Colonic mucosa (tissue), 4 donors: ENCODE data around the gene RORB. TPM values are rescaled to one million over a fixed set of nuclear protein-coding genes. Genes with fewer than 3 reads are reported as not detected.

Source experiments
- DNase-seq: peaks from one replicate; pipeline ENCODE4 v3.0.0-alpha.2; 2020
- H3K27ac ChIP-seq: fragments of 200-600 bp; one replicate; pipeline ENCODE4 v1.8.0; 2021
- H3K27me3 ChIP-seq: fragments of 200-600 bp; one replicate; pipeline ENCODE4 v1.8.0; 2021
- H3K36me3 ChIP-seq: fragments of 200-600 bp; one replicate; pipeline ENCODE4 v1.8.0; 2021
- H3K4me1 ChIP-seq: fragments of 200-600 bp; one replicate; pipeline ENCODE4 v1.8.0; 2021; ENCODE audit warnings: mild to moderate bottlenecking
- H3K4me3 ChIP-seq: fragments of 200-600 bp; one replicate; pipeline ENCODE4 v1.8.0; 2021
- H3K9ac ChIP-seq, 2 donors: one replicate each; pipeline ENCODE4 v1.7.0; 2013; ENCODE audit warnings: control low read depth in 2 of 2, low read depth in 2 of 2, low read length in 2 of 2
- H3K9me3 ChIP-seq: fragments of 200-600 bp; one replicate; pipeline ENCODE4 v1.8.0; 2021
- intact Hi-C: fragments of 100-400 bp; cut with DNase I; formaldehyde crosslinking; loops from one replicate; pipeline ENCODE4 v1.14.1; 2022
- total RNA-seq, 2 donors: library from RNA; stranded (reverse); fragmentation: NEBNext Ultra II Directional in 1 of 2; extraction: Animal tissue kit (Norgen Biotek cat#: 25700) in 1 of 2; gene quantifications; one replicate each; pipeline ENCODE4 v1.2.1, GENCODE V29; 2021
- TF ChIP-seq, protein P1 (sequence below): fragments of 200-600 bp; IDR thresholded peaks from one replicate; pipeline ENCODE4 v1.8.0; 2022; ENCODE audit warnings: antibody characterized with exemption, mild to moderate bottlenecking
- donor health status: healthy.
- donor health status: DM: no; HTN: no; CAD: no.
- donor health status: DM: no; HTN: no; CAD: no.

RORB gene
- total RNA-seq, 2 donors from 2014 or later, result 0.13 to 0.15 TPM

DNA sequence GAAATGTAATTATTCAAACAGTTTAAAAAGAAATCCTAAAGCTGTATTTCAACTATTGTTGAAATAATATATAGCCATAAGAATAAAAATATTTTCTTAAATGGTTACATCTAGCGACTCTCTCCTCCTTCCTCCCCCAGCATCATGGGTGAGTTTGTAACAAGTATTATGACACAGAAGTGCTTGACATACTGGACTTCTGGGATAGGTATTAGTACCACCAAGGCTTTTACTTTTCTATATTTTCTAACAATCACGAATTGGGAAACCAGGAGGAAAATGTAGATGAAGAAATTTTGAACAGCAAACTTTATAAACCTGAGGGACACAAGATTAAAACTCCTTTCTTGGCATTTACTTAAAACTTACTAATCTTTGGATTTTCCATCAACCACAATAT is 4.4 kb downstream of the RORB start:
- no peak overlapping the region for H3K27ac ChIP-seq
- H3K27me3 ChIP-seq, result peaks cover 34% of the 10 kb centered on the region
- intact Hi-C loops, result no loop called here
- H3K4me3 ChIP-seq, result no peak overlapping the region
- H3K9me3 ChIP-seq, result no peaks in the 10 kb centered on the region
- no peak overlapping the region for H3K9ac ChIP-seq
- TF ChIP-seq, protein P1, sequence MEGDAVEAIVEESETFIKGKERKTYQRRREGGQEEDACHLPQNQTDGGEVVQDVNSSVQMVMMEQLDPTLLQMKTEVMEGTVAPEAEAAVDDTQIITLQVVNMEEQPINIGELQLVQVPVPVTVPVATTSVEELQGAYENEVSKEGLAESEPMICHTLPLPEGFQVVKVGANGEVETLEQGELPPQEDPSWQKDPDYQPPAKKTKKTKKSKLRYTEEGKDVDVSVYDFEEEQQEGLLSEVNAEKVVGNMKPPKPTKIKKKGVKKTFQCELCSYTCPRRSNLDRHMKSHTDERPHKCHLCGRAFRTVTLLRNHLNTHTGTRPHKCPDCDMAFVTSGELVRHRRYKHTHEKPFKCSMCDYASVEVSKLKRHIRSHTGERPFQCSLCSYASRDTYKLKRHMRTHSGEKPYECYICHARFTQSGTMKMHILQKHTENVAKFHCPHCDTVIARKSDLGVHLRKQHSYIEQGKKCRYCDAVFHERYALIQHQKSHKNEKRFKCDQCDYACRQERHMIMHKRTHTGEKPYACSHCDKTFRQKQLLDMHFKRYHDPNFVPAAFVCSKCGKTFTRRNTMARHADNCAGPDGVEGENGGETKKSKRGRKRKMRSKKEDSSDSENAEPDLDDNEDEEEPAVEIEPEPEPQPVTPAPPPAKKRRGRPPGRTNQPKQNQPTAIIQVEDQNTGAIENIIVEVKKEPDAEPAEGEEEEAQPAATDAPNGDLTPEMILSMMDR, result no peak
- no peaks in the 10 kb centered on the region for H3K4me1 ChIP-seq
- H3K36me3 ChIP-seq, result no peaks in the 10 kb centered on the region
- DNase-seq, result no peak

DNA sequence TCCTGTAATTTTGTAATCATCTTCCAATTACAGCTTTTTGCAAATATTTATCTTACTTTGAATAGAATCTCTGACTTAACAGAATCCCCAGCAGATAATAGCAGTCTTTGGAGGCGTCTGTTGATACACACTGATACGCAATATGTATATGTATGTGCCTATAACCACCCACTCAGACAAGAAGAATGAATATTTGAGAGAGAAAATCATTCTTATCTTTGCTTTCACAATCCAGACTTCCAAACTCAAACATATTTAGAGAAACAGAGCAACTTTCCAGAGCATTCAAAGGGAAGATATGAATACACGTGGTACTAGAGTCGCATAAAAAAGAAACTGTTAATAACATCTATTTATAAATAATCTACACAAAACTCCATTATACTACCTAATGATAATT is 6.1 kb downstream of the RORB start:
- Histone ChIP-seq H3K36me3 (no peaks in the 10 kb centered on the region), H3K27me3 (peaks cover 23% of the 10 kb centered on the region), H3K9ac (no peak overlapping the region), H3K4me1 (no peaks in the 10 kb centered on the region), H3K27ac (no peak overlapping the region), H3K9me3 (no peaks in the 10 kb centered on the region), H3K4me3 (no peak overlapping the region)
- intact Hi-C loops, result no loop called here
- TF ChIP-seq, protein P1, result no peak
- no peak for DNase-seq

DNA sequence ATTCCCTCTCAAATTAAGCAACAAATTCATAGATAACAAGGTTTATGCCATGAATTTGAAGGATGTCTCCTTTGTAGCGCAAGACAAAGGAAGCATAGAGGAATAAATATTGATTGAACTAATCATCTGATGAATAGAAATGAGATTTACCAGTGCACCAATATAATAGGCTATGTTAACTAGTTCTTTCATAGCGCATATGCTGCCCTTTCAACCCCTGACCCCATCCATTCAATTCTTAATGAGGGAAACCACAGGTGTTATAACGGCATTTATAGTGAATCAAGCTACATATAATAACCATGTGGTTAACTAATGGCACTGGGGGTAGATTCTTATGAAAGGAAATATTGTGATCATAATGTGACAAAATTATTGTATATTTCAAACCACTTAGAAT is 6.5 kb downstream of the RORB start:
- TF ChIP-seq, protein P1, result no peak
- no peaks in the 10 kb centered on the region for H3K4me1 ChIP-seq
- H3K27ac ChIP-seq, result no peak overlapping the region
- no peaks in the 10 kb centered on the region for H3K36me3 ChIP-seq
- H3K9me3 ChIP-seq, result no peaks in the 10 kb centered on the region
- intact Hi-C loops, result no loop called here
- H3K4me3 ChIP-seq, result no peak overlapping the region
- no peak overlapping the region for H3K9ac ChIP-seq
- no peak for DNase-seq
- H3K27me3 ChIP-seq, result peaks cover 18% of the 10 kb centered on the region

DNA sequence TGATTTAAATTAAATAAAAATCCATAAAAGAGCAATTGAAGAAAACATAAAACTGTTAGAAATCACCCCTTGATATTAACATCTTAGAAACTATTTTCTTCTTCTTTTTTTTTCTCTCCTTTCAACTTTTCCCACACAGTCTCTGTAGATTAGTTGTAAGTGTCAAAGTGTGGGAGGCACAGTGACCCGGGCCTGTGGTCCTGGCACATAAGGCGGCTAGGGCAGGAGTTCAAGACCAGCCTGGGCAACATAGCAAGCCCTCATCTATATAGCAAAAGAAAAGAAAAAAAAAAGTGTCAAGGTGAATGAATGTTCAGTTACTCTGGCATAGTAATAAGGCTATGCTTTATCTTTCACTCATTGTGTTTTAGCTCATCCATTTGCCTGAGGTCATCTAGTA is 14.2 kb downstream of the RORB start:
- H3K27me3 ChIP-seq, result no peaks in the 10 kb centered on the region
- DNase-seq, result no peak
- TF ChIP-seq, protein P1, result no peak
- no peak overlapping the region for H3K4me3 ChIP-seq
- no peaks in the 10 kb centered on the region for H3K9me3 ChIP-seq
- no peaks in the 10 kb centered on the region for H3K36me3 ChIP-seq
- H3K4me1 ChIP-seq, result no peaks in the 10 kb centered on the region
- intact Hi-C loops, result no loop called here
- H3K9ac ChIP-seq, result no peak overlapping the region
- H3K27ac ChIP-seq, result no peak overlapping the region

DNA sequence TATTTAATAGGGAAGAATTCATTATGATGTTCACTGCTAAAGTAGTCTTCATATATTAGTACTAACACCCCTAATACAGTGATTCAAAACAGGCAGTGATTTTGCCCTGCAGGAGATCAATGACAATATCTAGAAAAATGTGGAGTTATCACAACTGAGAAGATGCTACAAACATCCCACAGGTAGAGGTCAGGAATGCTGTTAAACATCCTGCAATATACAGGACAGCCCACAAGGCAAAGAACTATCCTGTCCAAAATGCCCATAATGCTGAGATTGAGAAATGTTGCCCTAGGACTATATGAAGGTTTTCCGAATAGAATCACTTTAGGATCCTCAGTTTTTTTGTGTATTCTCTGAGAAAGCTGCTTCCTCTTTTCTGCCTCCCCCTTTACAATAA is 15.3 kb downstream of the RORB start:
- no peak for DNase-seq
- Histone ChIP-seq H3K4me1 (no peaks in the 10 kb centered on the region), H3K27me3 (no peaks in the 10 kb centered on the region), H3K27ac (no peak overlapping the region), H3K9me3 (no peaks in the 10 kb centered on the region), H3K4me3 (no peak overlapping the region), H3K9ac (no peak overlapping the region), H3K36me3 (no peaks in the 10 kb centered on the region)
- intact Hi-C loops, result no loop called here
- TF ChIP-seq, protein P1, result no peak

DNA sequence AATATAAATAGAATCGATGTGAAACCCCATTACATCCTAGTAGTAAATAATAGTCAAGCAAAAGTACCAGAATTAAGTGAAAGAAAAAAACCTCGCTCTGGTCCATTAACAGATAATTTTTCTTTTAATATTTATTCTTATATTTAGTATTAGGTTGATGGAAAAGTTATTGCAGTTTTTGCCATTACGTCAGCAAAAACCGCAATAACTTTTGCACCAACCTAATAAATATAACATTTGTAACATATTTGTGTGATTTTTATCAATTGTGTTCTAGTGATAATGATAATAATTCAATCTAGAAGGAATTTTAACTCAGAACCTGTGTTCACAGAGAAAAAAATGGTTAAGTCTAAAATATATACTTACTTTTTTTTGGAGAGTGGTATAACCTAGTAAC is 16.1 kb downstream of the RORB start:
- no peak for DNase-seq
- no peak overlapping the region for H3K9ac ChIP-seq
- intact Hi-C loops, result no loop called here
- H3K4me3 ChIP-seq, result no peak overlapping the region
- no peaks in the 10 kb centered on the region for H3K27me3 ChIP-seq
- H3K4me1 ChIP-seq, result no peaks in the 10 kb centered on the region
- no peaks in the 10 kb centered on the region for H3K9me3 ChIP-seq
- no peaks in the 10 kb centered on the region for H3K36me3 ChIP-seq
- TF ChIP-seq, protein P1, result no peak
- no peak overlapping the region for H3K27ac ChIP-seq
